Endodermal cell (in vitro differentiated cells): ENCODE measurements around the gene GALNT17. TPM values are rescaled to one million over a fixed set of nuclear protein-coding genes. Genes with fewer than 3 reads are reported as not detected.

Source experiments
- DNase-seq: peaks from one replicate; pipeline ENCODE4 v3.0.0-alpha.2; 2017
- H3K27ac ChIP-seq: 2 replicates; pipeline ENCODE4 v1.5.1; 2013; ENCODE audit warnings: mild to moderate bottlenecking, low read depth, low read length, moderate library complexity
- H3K27me3 ChIP-seq: 2 replicates; pipeline ENCODE4 v1.6.1; 2013; ENCODE audit warnings: mild to moderate bottlenecking, low read length, moderate library complexity; ENCODE audit not compliant: insufficient read depth, control insufficient read depth, poor library complexity, severe bottlenecking
- H3K36me3 ChIP-seq: 2 replicates; pipeline ENCODE4 v1.7.0; 2013; ENCODE audit warnings: mild to moderate bottlenecking, low read length, moderate library complexity; ENCODE audit not compliant: control insufficient read depth, insufficient read depth
- H3K4me1 ChIP-seq: one replicate; pipeline ENCODE4 v1.7.0; 2013; ENCODE audit warnings: low read length; ENCODE audit not compliant: control insufficient read depth, insufficient read depth
- H3K4me3 ChIP-seq: 2 replicates; pipeline ENCODE4 v1.5.1; 2013; ENCODE audit warnings: mild to moderate bottlenecking, low read length, moderate library complexity
- H3K9ac ChIP-seq: 2 replicates; pipeline ENCODE4 v1.6.1; 2013; ENCODE audit warnings: mild to moderate bottlenecking, low read length, moderate library complexity; ENCODE audit not compliant: poor library complexity, severe bottlenecking; ENCODE audit errors: extremely low read depth
- H3K9me3 ChIP-seq: 2 replicates; pipeline ENCODE4 v1.6.1; 2013; ENCODE audit warnings: mild to moderate bottlenecking, low read length, moderate library complexity; ENCODE audit not compliant: control insufficient read depth
- H3K27ac Mint-ChIP-seq: 2 replicates; pipeline ENCODE4 v1.8.0; 2020; ENCODE audit warnings: mixed read lengths
- H3K27me3 Mint-ChIP-seq: 2 replicates; pipeline ENCODE4 v1.8.0; 2021; ENCODE audit warnings: mild to moderate bottlenecking, mixed read lengths; ENCODE audit not compliant: insufficient read depth
- H3K36me3 Mint-ChIP-seq: 2 replicates; pipeline ENCODE4 v1.8.0; 2020; ENCODE audit warnings: low read depth, mixed read lengths
- H3K4me1 Mint-ChIP-seq: 2 replicates; pipeline ENCODE4 v1.8.0; 2020; ENCODE audit warnings: mixed read lengths
- H3K4me3 Mint-ChIP-seq: 2 replicates; pipeline ENCODE4 v1.8.0; 2020; ENCODE audit warnings: mild to moderate bottlenecking, moderate library complexity, mixed read lengths
- H3K9me3 Mint-ChIP-seq: 2 replicates; pipeline ENCODE4 v1.8.0; 2020; ENCODE audit warnings: mild to moderate bottlenecking, mixed read lengths
- CTCF ChIP-seq: fragments of 200-600 bp; sonication (generic); conservative IDR thresholded peaks from 2 replicates; pipeline ENCODE4 v1.5.0; 2021; ENCODE audit warnings: antibody characterized with exemption, mild to moderate bottlenecking
- WGBS, 2 experiments: methylation state at CpG; one replicate each; pipeline versions ENCODE4 v1.1.5 to v1.1.7; 2013; ENCODE audit warnings: missing lambda C conversion rate in 2 of 2, mixed read lengths in 1 of 2; ENCODE audit not compliant: insufficient coverage in 1 of 2, insufficient read length in 1 of 2; 5-methylcytosine and 5-hydroxymethylcytosine counted together
- total RNA-seq, 2 donors: library from RNA; stranded (reverse); fragmentation: NEBNext Ultra II Directional in 1 of 2; extraction: Animal tissue kit (Norgen Biotek cat#: 25700) in 1 of 2; gene quantifications; 2 replicates in 1 of 2; 3 replicates in 1 of 2; pipeline ENCODE4 v1.2.1, GENCODE V29; 2021

The GALNT17 gene
- total RNA-seq, 2 donors from 2014 or later = 60.4 to 61.3 TPM

GRCh38 chr7:71472962-71473361 is 341.0 kb downstream of the GALNT17 start:
- Mint-ChIP-seq H3K4me3 (no peak overlapping the region), H3K9me3 (peaks cover 41% of the 10 kb centered on the region), H3K27me3 (no peaks in the 10 kb centered on the region), H3K4me1 (peaks cover 38% of the 10 kb centered on the region), H3K27ac (peak overlapping the region; percentile 88), H3K36me3 (peaks cover 56% of the 10 kb centered on the region)
- no peak for DNase-seq
- no peaks in the 10 kb centered on the region for H3K4me1 ChIP-seq
- H3K27me3 ChIP-seq = no peaks in the 10 kb centered on the region
- WGBS, 2 experiments = 37 to 63% methylated on average over 2 of the region's 2 CpGs
- peak; percentile 52 for TF ChIP-seq CTCF
- peak overlapping the region; percentile 69 for H3K27ac ChIP-seq
- peak overlapping the region; percentile 2 for H3K4me3 ChIP-seq
- H3K9me3 ChIP-seq = peaks cover 56% of the 10 kb centered on the region
- H3K9ac ChIP-seq = no peak overlapping the region
- H3K36me3 ChIP-seq = peaks cover 66% of the 10 kb centered on the region

GRCh38 chr7:71473366-71473967 is 341.5 kb downstream of the GALNT17 start:
- H3K4me3 ChIP-seq = peak overlapping the region; percentile 69
- peaks cover 56% of the 10 kb centered on the region for H3K36me3 Mint-ChIP-seq
- H3K4me1 Mint-ChIP-seq = peaks cover 40% of the 10 kb centered on the region

GRCh38 chr7:71477441-71477840 is 345.5 kb downstream of the GALNT17 start:
- Mint-ChIP-seq H3K4me1 (peaks cover 28% of the 10 kb centered on the region), H3K9me3 (peaks cover 31% of the 10 kb centered on the region), H3K27me3 (no peaks in the 10 kb centered on the region), H3K4me3 (no peak overlapping the region), H3K27ac (no peak overlapping the region), H3K36me3 (peaks cover 32% of the 10 kb centered on the region)
- no peaks in the 10 kb centered on the region for H3K27me3 ChIP-seq
- DNase-seq = no peak
- no peak for TF ChIP-seq CTCF
- no peak overlapping the region for H3K9ac ChIP-seq
- H3K4me1 ChIP-seq = peaks cover 3% of the 10 kb centered on the region
- H3K9me3 ChIP-seq = peaks cover 34% of the 10 kb centered on the region
- WGBS, 2 experiments = 93 to 96% methylated on average over 3 to 7 of the region's 7 CpGs
- peaks cover 40% of the 10 kb centered on the region for H3K36me3 ChIP-seq
- no peak overlapping the region for H3K27ac ChIP-seq
- H3K4me3 ChIP-seq = no peak overlapping the region

More at GRCh38 chr7:71473366-71473967, 341.5 kb downstream of the GALNT17 start:
- H3K4me1 ChIP-seq = peaks cover under 1% of the 10 kb centered on the region
- 83 to 94% methylated on average over 2 of the region's 2 CpGs for WGBS, 2 experiments
- H3K36me3 ChIP-seq = peaks cover 64% of the 10 kb centered on the region
- H3K27ac ChIP-seq = peak overlapping the region; percentile 69
- Mint-ChIP-seq H3K4me3 (no peak overlapping the region), H3K9me3 (peaks cover 41% of the 10 kb centered on the region), H3K27ac (peak overlapping the region; percentile 88), H3K27me3 (no peaks in the 10 kb centered on the region)
- TF ChIP-seq CTCF = peak; percentile 16
- H3K9ac ChIP-seq = no peak overlapping the region
- DNase-seq = no peak
- peaks cover 56% of the 10 kb centered on the region for H3K9me3 ChIP-seq
- H3K27me3 ChIP-seq = no peaks in the 10 kb centered on the region
